ENCODE data around the gene INPP5K.

DNA sequence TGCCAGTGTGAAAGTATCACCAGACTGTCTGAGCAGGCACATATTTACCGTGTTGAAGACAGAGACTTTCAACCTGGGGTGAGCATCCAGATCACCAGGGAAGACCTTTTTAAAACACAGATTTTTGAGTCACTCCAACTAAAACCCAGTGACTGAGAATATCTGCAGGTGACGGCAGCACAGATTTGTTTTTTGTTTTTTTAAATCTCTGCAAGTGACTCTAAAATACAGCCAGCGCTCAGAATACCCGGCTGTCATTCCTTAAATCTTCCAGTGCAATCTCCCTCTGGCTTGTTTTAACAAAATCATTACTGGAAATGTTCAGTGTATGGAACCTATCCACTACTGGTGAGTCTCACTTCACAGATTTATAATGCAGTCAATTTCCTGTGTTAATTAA, 19.3 kb upstream of the INPP5K start:
- TF ChIP-seq, protein P1, sequence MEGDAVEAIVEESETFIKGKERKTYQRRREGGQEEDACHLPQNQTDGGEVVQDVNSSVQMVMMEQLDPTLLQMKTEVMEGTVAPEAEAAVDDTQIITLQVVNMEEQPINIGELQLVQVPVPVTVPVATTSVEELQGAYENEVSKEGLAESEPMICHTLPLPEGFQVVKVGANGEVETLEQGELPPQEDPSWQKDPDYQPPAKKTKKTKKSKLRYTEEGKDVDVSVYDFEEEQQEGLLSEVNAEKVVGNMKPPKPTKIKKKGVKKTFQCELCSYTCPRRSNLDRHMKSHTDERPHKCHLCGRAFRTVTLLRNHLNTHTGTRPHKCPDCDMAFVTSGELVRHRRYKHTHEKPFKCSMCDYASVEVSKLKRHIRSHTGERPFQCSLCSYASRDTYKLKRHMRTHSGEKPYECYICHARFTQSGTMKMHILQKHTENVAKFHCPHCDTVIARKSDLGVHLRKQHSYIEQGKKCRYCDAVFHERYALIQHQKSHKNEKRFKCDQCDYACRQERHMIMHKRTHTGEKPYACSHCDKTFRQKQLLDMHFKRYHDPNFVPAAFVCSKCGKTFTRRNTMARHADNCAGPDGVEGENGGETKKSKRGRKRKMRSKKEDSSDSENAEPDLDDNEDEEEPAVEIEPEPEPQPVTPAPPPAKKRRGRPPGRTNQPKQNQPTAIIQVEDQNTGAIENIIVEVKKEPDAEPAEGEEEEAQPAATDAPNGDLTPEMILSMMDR (IDR thresholded peaks at IDR 0.05) = no peak
- no peak for TF ChIP-seq EZH2 (IDR thresholded peaks at IDR 0.05; ENCODE audit: borderline replicate concordance, insufficient read depth, low read depth, low read length, poor library complexity, severe bottlenecking)

All from B cell (primary cell).